Astrocyte (in vitro differentiated cells and primary cell): Measurements from ENCODE around the gene LRPAP1. TPM values are rescaled to one million over a fixed set of nuclear protein-coding genes. Genes with fewer than 3 reads are reported as not detected.

Experiments
- DNase-seq: peaks from one replicate; pipeline ENCODE4 v3.0.0-alpha.2; 2010; ENCODE audit warnings: low read depth
- FAIRE-seq: peaks from 2 replicates; lab custom pipeline; 2011; peaks lifted over from hg19 to GRCh38; lab: Jason Lieb, UNC
- H2AFZ ChIP-seq: 2 replicates; pipeline ENCODE4 v1.6.0; 2012; ENCODE audit warnings: low read depth, low read length, inconsistent platforms
- H3K27ac ChIP-seq: 2 replicates; pipeline ENCODE4 v1.5.1; 2011; ENCODE audit warnings: low read depth, low read length, inconsistent platforms
- H3K27me3 ChIP-seq: 2 replicates; pipeline ENCODE4 v1.6.0; 2011; ENCODE audit warnings: low read length, inconsistent platforms; ENCODE audit not compliant: insufficient read depth
- H3K36me3 ChIP-seq: 2 replicates; pipeline ENCODE4 v1.5.1; 2011; ENCODE audit warnings: low read length, inconsistent platforms; ENCODE audit not compliant: insufficient read depth
- H3K4me1 ChIP-seq: 2 replicates; pipeline ENCODE4 v1.5.1; 2011; ENCODE audit warnings: low read length, inconsistent platforms; ENCODE audit not compliant: insufficient read depth
- H3K4me2 ChIP-seq: 2 replicates; pipeline ENCODE4 v1.6.0; 2012; ENCODE audit warnings: low read length, inconsistent platforms
- H3K4me3 ChIP-seq: 2 replicates; pipeline ENCODE4 v1.5.1; 2011; ENCODE audit warnings: low read depth, mild to moderate bottlenecking, low read length, inconsistent platforms; ENCODE audit not compliant: insufficient read depth
- H3K79me2 ChIP-seq: 2 replicates; pipeline ENCODE4 v1.6.0; 2012; ENCODE audit warnings: mild to moderate bottlenecking, low read length, inconsistent platforms; ENCODE audit not compliant: insufficient read depth
- H3K9ac ChIP-seq: 2 replicates; pipeline ENCODE4 v1.6.0; 2012; ENCODE audit warnings: mild to moderate bottlenecking, low read length, inconsistent platforms
- H3K9me3 ChIP-seq: 2 replicates; pipeline ENCODE4 v1.5.1; 2012; ENCODE audit warnings: low read depth, mild to moderate bottlenecking, low read length, inconsistent platforms; ENCODE audit not compliant: insufficient read depth
- H4K20me1 ChIP-seq: 2 replicates; pipeline ENCODE4 v1.6.0; 2012; ENCODE audit warnings: low read length, inconsistent platforms; ENCODE audit not compliant: insufficient read depth
- H3K27ac Mint-ChIP-seq: one replicate; pipeline ENCODE4 v1.8.0; 2021; ENCODE audit warnings: mild to moderate bottlenecking, mixed read lengths; ENCODE audit not compliant: unreplicated experiment
- H3K27me3 Mint-ChIP-seq: one replicate; pipeline ENCODE4 v1.8.0; 2021; ENCODE audit warnings: low read depth, mixed read lengths; ENCODE audit not compliant: unreplicated experiment
- H3K36me3 Mint-ChIP-seq: one replicate; pipeline ENCODE4 v1.8.0; 2021; ENCODE audit warnings: low read depth, mixed read lengths; ENCODE audit not compliant: unreplicated experiment
- H3K4me1 Mint-ChIP-seq: one replicate; pipeline ENCODE4 v1.8.0; 2021; ENCODE audit warnings: low read depth, mixed read lengths; ENCODE audit not compliant: unreplicated experiment
- H3K4me3 Mint-ChIP-seq: one replicate; pipeline ENCODE4 v1.8.0; 2021; ENCODE audit warnings: mild to moderate bottlenecking, moderate library complexity, mixed read lengths; ENCODE audit not compliant: unreplicated experiment
- H3K9me3 Mint-ChIP-seq: one replicate; pipeline ENCODE4 v1.8.0; 2021; ENCODE audit warnings: mild to moderate bottlenecking, mixed read lengths; ENCODE audit not compliant: unreplicated experiment
- EZH2 ChIP-seq: IDR thresholded peaks from 2 replicates; pipeline ENCODE4 v1.6.1; 2012; ENCODE audit warnings: mild to moderate bottlenecking, low read length, inconsistent platforms; ENCODE audit not compliant: insufficient read depth
- total RNA-seq: library from RNA; stranded (reverse); gene quantifications from 2 replicates; pipeline ENCODE4 v1.2.1, GENCODE V29; 2021
- TF ChIP-seq, protein P1 (sequence below): IDR thresholded peaks from 2 replicates; pipeline ENCODE4 v1.5.1; 2011; ENCODE audit warnings: low read depth, mild to moderate bottlenecking, inconsistent platforms, low read length, moderate library complexity; ENCODE audit not compliant: insufficient read depth

LRPAP1 gene
- total RNA-seq, 1 donor from 2014 or later, result 191 TPM

- peaks cover 75% of the 10 kb centered on the region for H4K20me1 ChIP-seq
- no peak overlapping the region for H3K4me3 Mint-ChIP-seq
- H3K27ac ChIP-seq, result no peak overlapping the region
- DNase-seq (no peak), FAIRE-seq (no peak)
- no peaks in the 10 kb centered on the region for H3K9me3 Mint-ChIP-seq
- TF ChIP-seq EZH2, result no peak
- TF ChIP-seq, protein P1, sequence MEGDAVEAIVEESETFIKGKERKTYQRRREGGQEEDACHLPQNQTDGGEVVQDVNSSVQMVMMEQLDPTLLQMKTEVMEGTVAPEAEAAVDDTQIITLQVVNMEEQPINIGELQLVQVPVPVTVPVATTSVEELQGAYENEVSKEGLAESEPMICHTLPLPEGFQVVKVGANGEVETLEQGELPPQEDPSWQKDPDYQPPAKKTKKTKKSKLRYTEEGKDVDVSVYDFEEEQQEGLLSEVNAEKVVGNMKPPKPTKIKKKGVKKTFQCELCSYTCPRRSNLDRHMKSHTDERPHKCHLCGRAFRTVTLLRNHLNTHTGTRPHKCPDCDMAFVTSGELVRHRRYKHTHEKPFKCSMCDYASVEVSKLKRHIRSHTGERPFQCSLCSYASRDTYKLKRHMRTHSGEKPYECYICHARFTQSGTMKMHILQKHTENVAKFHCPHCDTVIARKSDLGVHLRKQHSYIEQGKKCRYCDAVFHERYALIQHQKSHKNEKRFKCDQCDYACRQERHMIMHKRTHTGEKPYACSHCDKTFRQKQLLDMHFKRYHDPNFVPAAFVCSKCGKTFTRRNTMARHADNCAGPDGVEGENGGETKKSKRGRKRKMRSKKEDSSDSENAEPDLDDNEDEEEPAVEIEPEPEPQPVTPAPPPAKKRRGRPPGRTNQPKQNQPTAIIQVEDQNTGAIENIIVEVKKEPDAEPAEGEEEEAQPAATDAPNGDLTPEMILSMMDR, result no peak
- peaks cover 52% of the 10 kb centered on the region for H3K79me2 ChIP-seq
- H3K36me3 ChIP-seq, result no peaks in the 10 kb centered on the region
- H3K4me2 ChIP-seq, result no peak overlapping the region
- H2AFZ ChIP-seq, result no peak overlapping the region
- no peaks in the 10 kb centered on the region for H3K9me3 ChIP-seq
- no peaks in the 10 kb centered on the region for H3K27me3 ChIP-seq
- H3K36me3 Mint-ChIP-seq, result peaks cover 11% of the 10 kb centered on the region
- H3K4me1 Mint-ChIP-seq, result peaks cover 8% of the 10 kb centered on the region
- no peak overlapping the region for H3K27ac Mint-ChIP-seq
- H3K4me1 ChIP-seq, result peaks cover 7% of the 10 kb centered on the region
- no peak overlapping the region for H3K9ac ChIP-seq
- H3K27me3 Mint-ChIP-seq, result no peaks in the 10 kb centered on the region
- H3K4me3 ChIP-seq, result no peak overlapping the region
These were observed 5.8 kb downstream of the LRPAP1 start for GRCh38 chr4:3526456-3526855.

GRCh38 chr4:3525532-3526430 is 6.4 kb downstream of the LRPAP1 start:
- H3K27ac Mint-ChIP-seq, result no peak overlapping the region

More at GRCh38 chr4:3525532-3526430, 6.4 kb downstream of the LRPAP1 start:
- Histone ChIP-seq H3K79me2 (peaks cover 45% of the 10 kb centered on the region), H3K27ac (no peak overlapping the region), H3K4me2 (no peak overlapping the region), H4K20me1 (peaks cover 71% of the 10 kb centered on the region), H3K4me1 (peaks cover 5% of the 10 kb centered on the region), H3K4me3 (no peak overlapping the region), H3K9ac (no peak overlapping the region), H3K36me3 (no peaks in the 10 kb centered on the region), H3K27me3 (no peaks in the 10 kb centered on the region), H3K9me3 (no peaks in the 10 kb centered on the region), H2AFZ (no peak overlapping the region)
- TF ChIP-seq EZH2, result no peak
- TF ChIP-seq, protein P1, result no peak
- Mint-ChIP-seq H3K4me1 (peaks cover 3% of the 10 kb centered on the region), H3K4me3 (no peak overlapping the region), H3K9me3 (no peaks in the 10 kb centered on the region), H3K27me3 (no peaks in the 10 kb centered on the region), H3K36me3 (peaks cover 8% of the 10 kb centered on the region)
- no peak for FAIRE-seq
- DNase-seq, result no peak
